RKO (cell line): ENCODE results near the gene SENP8.
A peak's percentile ranks its signal among the peaks of the same experiment; 100 is the strongest.
"Not testable (repeated sequence)": the region's sequence is repeated elsewhere in the genome, so short reads cannot be mapped to it uniquely, and the experiment has no call there.

Experiments used
- DNase-seq: peaks from one replicate; pipeline ENCODE4 v3.0.0-alpha.2; 2016; ENCODE audit warnings: low spot score

The SENP8 gene

GRCh38 chr15:72118017-72118978 is at the start of gene SENP8, which contains the start of gene MYO9A:
Gene SENP8 (plus strand): TSS chr15:72118403. CDS start chr15:72139624, 21,221 bp downstream.
Gene MYO9A (minus strand): TSS chr15:72118150. CDS start chr15:72046563, 71,587 bp downstream.
- peak; percentile 98 for DNase-seq

- DNase-seq, result no peak
These were observed 49.3 kb upstream of the SENP8 start for GRCh38 chr15:72068856-72069255.

- no peak for DNase-seq
These were observed 47.3 kb upstream of the SENP8 start for GRCh38 chr15:72070817-72071447.

- DNase-seq, result not testable (repeated sequence)
These were observed 46.8 kb upstream of the SENP8 start for GRCh38 chr15:72071448-72071825.

GRCh38 chr15:72074335-72075060 is 43.7 kb upstream of the SENP8 start:
- DNase-seq, result no peak

- DNase-seq, result no peak
These were observed 40.3 kb upstream of the SENP8 start for GRCh38 chr15:72077950-72078349.

GRCh38 chr15:72078887-72079286 is 39.3 kb upstream of the SENP8 start:
- no peak for DNase-seq

- no peak for DNase-seq
These were observed 36.0 kb upstream of the SENP8 start for GRCh38 chr15:72082176-72082575.

GRCh38 chr15:72086010-72086697 is 32.0 kb upstream of the SENP8 start:
- no peak for DNase-seq

GRCh38 chr15:72086920-72087648 is 31.1 kb upstream of the SENP8 start:
- no peak for DNase-seq

- no peak for DNase-seq
These were observed 26.2 kb upstream of the SENP8 start for GRCh38 chr15:72092006-72092405.

- DNase-seq, result no peak
These were observed 25.5 kb upstream of the SENP8 start for GRCh38 chr15:72092691-72093090.

GRCh38 chr15:72096796-72097195 is 21.4 kb upstream of the SENP8 start:
- no peak for DNase-seq

GRCh38 chr15:72098040-72098439 is 20.2 kb upstream of the SENP8 start:
- DNase-seq, result no peak

- DNase-seq, result no peak
These were observed 19.0 kb upstream of the SENP8 start for GRCh38 chr15:72099155-72099554.

GRCh38 chr15:72100551-72100950 is 17.7 kb upstream of the SENP8 start:
- DNase-seq, result not testable (repeated sequence)

GRCh38 chr15:72105111-72105510 is 13.1 kb upstream of the SENP8 start:
- DNase-seq, result no peak

GRCh38 chr15:72106068-72106467 is 12.1 kb upstream of the SENP8 start:
- DNase-seq, result no peak

GRCh38 chr15:72110355-72110754 is 7.8 kb upstream of the SENP8 start:
- no peak for DNase-seq

GRCh38 chr15:72112116-72112515 is 6.1 kb upstream of the SENP8 start:
- DNase-seq, result no peak

- no peak for DNase-seq
These were observed 5.4 kb upstream of the SENP8 start for GRCh38 chr15:72112805-72113204.
